Coronary artery (tissue), 2 donors: ENCODE results near the gene SLC31A2.
"Not testable (repeated sequence)": the region's sequence is repeated elsewhere in the genome, so short reads cannot be mapped to it uniquely, and the experiment has no call there.

Experiments
- DNase-seq: peaks from one replicate; pipeline ENCODE4 v3.0.0-alpha.2; 2017; ENCODE audit warnings: low spot score
- H3K27ac ChIP-seq, 2 donors: fragments of 200-600 bp; sonication (generic); one replicate each; pipeline ENCODE4 v1.5.1; 2016 to 2019
- H3K4me3 ChIP-seq: fragments of 200-600 bp; sonication (generic); 2 replicates; pipeline ENCODE4 v1.5.1; 2016; ENCODE audit warnings: mild to moderate bottlenecking, moderate library complexity
- CTCF ChIP-seq: fragments of 200-600 bp; sonication (generic); IDR thresholded peaks from one replicate; pipeline ENCODE4 v1.5.1; 2019; ENCODE audit warnings: antibody characterized with exemption

SLC31A2 gene

DNA sequence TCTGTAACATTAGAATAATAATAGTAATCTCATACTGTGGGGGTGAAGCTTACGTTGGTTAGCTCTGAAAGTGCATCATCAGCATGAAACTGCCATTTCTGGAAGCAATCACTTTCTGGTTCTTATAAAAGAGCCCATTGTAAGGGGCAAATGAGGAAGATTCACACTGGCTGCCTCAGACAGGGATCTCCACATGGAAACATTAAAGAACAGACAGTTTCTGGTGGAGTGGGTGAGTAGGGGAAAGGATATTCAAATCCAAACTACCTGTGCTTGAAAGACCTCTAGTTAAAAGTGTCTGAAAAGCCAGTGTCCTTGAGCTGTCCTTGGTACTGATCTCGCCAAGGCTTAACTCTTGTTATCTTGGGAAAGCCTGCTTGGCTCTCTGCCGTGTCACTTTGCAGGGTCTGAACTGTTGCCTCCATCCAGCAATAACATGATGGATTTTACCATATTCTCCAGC, 19.1 kb upstream of the SLC31A2 start:
- no peak overlapping the region for H3K27ac ChIP-seq
- no peak overlapping the region for H3K4me3 ChIP-seq
- TF ChIP-seq CTCF: no peak
- DNase-seq: no peak

- DNase-seq: no peak
- Histone ChIP-seq H3K4me3 (no peak overlapping the region), H3K27ac (no peak overlapping the region)
- TF ChIP-seq CTCF: no peak
These were observed 13.3 kb upstream of the SLC31A2 start for GRCh38 chr9:113137196-113138168.

GRCh38 chr9:113138760-113139159, 12.0 kb upstream of the SLC31A2 start:
- H3K4me3 ChIP-seq: no peak overlapping the region
- TF ChIP-seq CTCF: no peak
- DNase-seq: no peak
- no peak overlapping the region for H3K27ac ChIP-seq

- TF ChIP-seq CTCF: no peak
- no peak for DNase-seq
- Histone ChIP-seq H3K27ac (no peak overlapping the region), H3K4me3 (no peak overlapping the region)
These were observed 11.5 kb upstream of the SLC31A2 start for GRCh38 chr9:113139225-113139829.

- Histone ChIP-seq H3K27ac (no peak overlapping the region), H3K4me3 (no peak overlapping the region)
- no peak for TF ChIP-seq CTCF
- no peak for DNase-seq
These were observed 10.9 kb upstream of the SLC31A2 start for GRCh38 chr9:113139953-113140352.

GRCh38 chr9:113140896-113141295, 9.9 kb upstream of the SLC31A2 start:
- DNase-seq, H3K27ac ChIP-seq, H3K4me3 ChIP-seq: not testable (repeated sequence)

DNA sequence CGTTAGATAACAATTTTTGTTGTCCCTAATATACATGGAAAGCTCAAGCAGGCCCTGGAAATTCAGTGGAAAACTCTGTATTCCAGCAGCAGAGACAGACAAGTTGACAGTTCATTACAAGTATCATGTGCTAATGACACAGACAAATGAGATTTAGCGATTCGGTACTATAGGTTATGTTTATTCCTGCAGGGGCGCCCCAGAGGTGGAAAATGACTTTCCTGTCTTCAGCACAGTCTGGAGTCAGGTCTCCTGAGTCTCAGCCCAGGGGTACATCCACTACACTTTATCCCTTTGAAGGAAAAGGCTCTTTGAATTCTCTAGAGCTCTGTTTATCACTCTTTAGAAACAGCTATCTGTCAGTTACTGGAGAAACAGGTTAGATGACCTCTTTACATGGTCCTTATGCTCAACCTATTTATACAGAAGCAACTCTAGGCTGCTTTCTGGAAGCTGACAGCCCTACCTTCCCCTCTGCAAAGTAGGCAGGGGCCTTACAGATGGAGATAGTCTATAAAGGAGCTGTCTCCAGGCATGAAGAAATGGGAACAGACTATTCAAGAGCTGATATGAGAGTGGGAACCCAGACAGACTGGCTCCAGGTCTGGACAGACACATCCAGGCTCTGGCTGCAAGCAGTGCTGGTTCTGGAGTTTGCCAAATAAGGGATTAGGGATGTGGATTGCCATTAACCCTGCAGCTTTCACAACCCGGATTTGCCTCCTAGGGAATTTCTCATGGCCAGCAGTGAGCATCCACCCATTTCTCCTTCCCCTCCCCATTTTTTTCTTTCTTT, 7.2 kb upstream of the SLC31A2 start:
- DNase-seq: no peak
- TF ChIP-seq CTCF: no peak
- Histone ChIP-seq H3K4me3 (no peak overlapping the region), H3K27ac (no peak overlapping the region)
